GM12878 (cell line): ENCODE measurements around the gene ETV4. TPM values are rescaled to one million over a fixed set of nuclear protein-coding genes. Genes with fewer than 3 reads are reported as not detected.

Experiments used
- ATAC-seq: fragments of 200-7000 bp; cut with Tn5 transposase; 3 replicates; pipeline ENCODE4 v1.9.1; 2020; ENCODE audit warnings: mild to moderate bottlenecking, moderate library complexity
- BruUV-seq: library from RNA; stranded (reverse); fragments of 400-500 nt; replicated peaks from 2 replicates; lab custom pipeline; 2021; lab: Mats Ljungman, UMichigan
- CTCF ChIA-PET: fragments of 300-600 bp; sonication (Branson Sonifier 250); formaldehyde crosslinking; extraction: SDS; loops from one replicate; lab custom pipeline; 2021; ENCODE audit warnings: inconsistent platforms; lab: Yijun Ruan, JAX
- POLR2A ChIA-PET: fragments of 350-600 bp; formaldehyde crosslinking; extraction: SDS; loops from one replicate; lab custom pipeline; 2021; ENCODE audit warnings: inconsistent platforms; lab: Charles Lee
- RAD21 ChIA-PET: fragments of 300-600 bp; sonication (Branson Sonifier 250); formaldehyde crosslinking; loops from one replicate; lab custom pipeline; 2023; ENCODE audit warnings: antibody characterized with exemption; ENCODE audit not compliant: unreplicated experiment; lab: Charles Lee
- SMC1A ChIA-PET: fragments of 300-600 bp; sonication (Branson Sonifier 250); formaldehyde crosslinking; loops from one replicate; lab custom pipeline; 2023; ENCODE audit not compliant: unreplicated experiment, uncharacterized antibody; lab: Charles Lee
- DNase-seq: peaks from one replicate; pipeline ENCODE4 v3.0.0-alpha.2; 2011; ENCODE audit warnings: low read depth, low spot score
- FAIRE-seq: peaks from 3 replicates; lab custom pipeline; 2011; peaks lifted over from hg19 to GRCh38; lab: Jason Lieb, UNC
- H2AFZ ChIP-seq: 2 replicates; pipeline ENCODE4 v1.6.0; 2011; ENCODE audit warnings: low read depth, low read length, control low read depth; ENCODE audit not compliant: control insufficient read depth
- H3K27ac ChIP-seq: 2 replicates; pipeline ENCODE4 v1.5.1; 2011; ENCODE audit warnings: control low read depth; ENCODE audit not compliant: control insufficient read depth, insufficient read depth
- H3K27me3 ChIP-seq, 2 experiments: replicated peaks in 1 of 2; 2 replicates each; pipeline versions ENCODE4 v1.6.0 to v1.6.1; 2011; ENCODE audit warnings: low read length in 1 of 2; ENCODE audit not compliant: control insufficient read depth in 2 of 2, insufficient read depth in 2 of 2
- H3K36me3 ChIP-seq, 2 experiments: 2 replicates each; pipeline ENCODE4 v1.5.1; 2011; ENCODE audit warnings: low read length in 1 of 2; ENCODE audit not compliant: control insufficient read depth in 2 of 2, insufficient read depth in 2 of 2
- H3K4me1 ChIP-seq: 2 replicates; pipeline ENCODE4 v1.6.1; 2011; ENCODE audit warnings: mild to moderate bottlenecking, low read length, moderate library complexity, mixed read lengths; ENCODE audit not compliant: control insufficient read depth, insufficient read depth
- H3K4me2 ChIP-seq: 2 replicates; pipeline ENCODE4 v1.6.0; 2011; ENCODE audit warnings: control low read depth; ENCODE audit not compliant: control insufficient read depth, insufficient read depth
- H3K4me3 ChIP-seq: fragments of 200-600 bp; sonication (generic); 2 replicates; pipeline ENCODE4 v1.5.1; 2016
- H3K79me2 ChIP-seq: 2 replicates; pipeline ENCODE4 v1.6.0; 2011; ENCODE audit warnings: low read length; ENCODE audit not compliant: control insufficient read depth, insufficient read depth
- H3K9ac ChIP-seq: 2 replicates; pipeline ENCODE4 v1.8.0; 2011; ENCODE audit warnings: low read length, control low read depth, mixed read lengths; ENCODE audit not compliant: control insufficient read depth, insufficient read depth
- H3K9me3 ChIP-seq: replicated peaks from 3 replicates; pipeline ENCODE4 v1.5.1; 2011; ENCODE audit warnings: mild to moderate bottlenecking, low read length; ENCODE audit not compliant: control insufficient read depth, insufficient read depth
- H4K20me1 ChIP-seq: 2 replicates; pipeline ENCODE4 v1.6.0; 2011; ENCODE audit not compliant: control insufficient read depth, insufficient read depth
- POLR2AphosphoS2 ChIP-seq: IDR thresholded peaks from 2 replicates; pipeline ENCODE4 v1.6.1; 2011; ENCODE audit warnings: low read depth, mild to moderate bottlenecking, low read length, improper control_type of control experiment, moderate library complexity
- SMARCA5 ChIP-seq: fragments of 450-650 bp; IDR thresholded peaks from 2 replicates; pipeline ENCODE4 v1.6.1; 2017; ENCODE audit warnings: mild to moderate bottlenecking
- TCF7 ChIP-seq: IDR thresholded peaks from 2 replicates; pipeline ENCODE4 v1.6.1; 2014; ENCODE audit warnings: antibody characterized with exemption, borderline replicate concordance
- WGBS: methylation state at CpG from one replicate; pipeline ENCODE4 v1.1.6; 2016; ENCODE audit warnings: low lambda C conversion rate; ENCODE audit not compliant: insufficient replicate concordance, insufficient coverage; ENCODE audit errors: missing lambda C conversion rate; 5-methylcytosine and 5-hydroxymethylcytosine counted together
- in situ Hi-C: fragments of 300-500 bp; cut with MboI; formaldehyde crosslinking; loops from 9 replicates; pipeline ENCODE4 v1.14.3; 2018; ENCODE audit warnings: mixed read lengths
- intact Hi-C: fragments of 100-400 bp; cut with micrococcal nuclease; formaldehyde crosslinking; loops from one replicate; pipeline ENCODE4 v1.14.2; 2022; ENCODE audit not compliant: unreplicated experiment
- polyA plus RNA-seq, 11 experiments: library from polyadenylated mRNA; depleted of rRNA in 4 of 11; unstranded in 6 of 11; stranded (reverse) in 5 of 11; fragments of >200 nt; fragmentation: Nextera tagmentation in 4 of 11; fragmentation: Illumina TruSeq in 1 of 11; extraction: Ambion mirVana in 4 of 11; extraction: Trizol in 1 of 11; gene quantifications; 1 replicate in 1 of 11; 2 replicates in 10 of 11; pipeline versions ENCODE4 v1.2.1 to v1.2.3, GENCODE V29; 2011 to 2016; ENCODE audit warnings: inconsistent platforms in 2 of 11, missing spikeins in 2 of 11, low read depth in 1 of 11
- total RNA-seq, 4 experiments: library from RNA; depleted of rRNA in 3 of 4; stranded (reverse); fragments of >200 nt in 3 of 4; fragmentation: Illumina TruSeq in 1 of 4; extraction: Trizol in 1 of 4; gene quantifications; 2 replicates each; pipeline versions ENCODE4 v1.2.1 to v1.2.3, GENCODE V29; 2013 to 2021
- TF ChIP-seq, protein P1 (sequence below): fragments of 150-350 bp; IDR thresholded peaks from 2 replicates; pipeline ENCODE4 v1.6.1; 2016; ENCODE audit warnings: low read depth, low read length
- TF ChIP-seq, protein P2 (sequence below): fragments of 450-650 bp; IDR thresholded peaks from 2 replicates; pipeline ENCODE4 v1.6.1; 2014; ENCODE audit warnings: mild to moderate bottlenecking

Gene ETV4
- total and polyA plus RNA-seq, 10 of the 15 experiments (the other 5 are each of a cell fraction or from before 2014, with no cell fraction given): 0.19 to 14.5 (median 1.8) TPM

DNA sequence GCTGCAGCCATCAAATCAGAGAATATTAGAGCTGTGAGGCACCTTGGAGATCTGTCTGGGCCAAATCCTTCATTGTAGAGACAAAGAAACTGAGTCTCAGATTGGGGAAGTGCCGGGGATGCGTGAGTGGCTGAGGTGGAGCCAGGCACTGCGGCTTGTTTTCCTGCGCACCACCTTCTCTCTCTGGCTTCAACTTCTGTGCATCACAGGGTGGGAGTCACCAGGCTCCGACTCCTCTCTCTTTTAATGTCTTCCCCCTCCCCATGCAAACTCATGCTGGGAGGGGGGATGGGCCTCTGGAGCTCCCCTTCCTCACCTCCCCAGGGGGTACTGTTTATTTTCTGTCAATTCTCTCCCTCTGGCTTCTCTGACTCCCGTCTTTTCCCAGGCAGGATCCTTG, 8.7 kb upstream of the ETV4 start:
- WGBS: 44% methylated on average over 6 of the region's 6 CpGs
- DNase-seq (no peak), FAIRE-seq (no peak), ATAC-seq (no peak)
- ChIA-PET RAD21 (interaction anchor here (1.3 kb wide), 1 partner anchor 21 kb away, joined by 3 read pairs; no protein-coding TSS in a partner anchor), POLR2A (interaction anchor here (0.6 kb wide), 1 partner anchor 694 kb away, joined by 4 read pairs; no protein-coding TSS in a partner anchor), CTCF (interaction anchor here (1.5 kb wide), 1 partner anchor 35 kb away, joined by 3 read pairs; no protein-coding TSS in a partner anchor), SMC1A (interaction anchor here (1.2 kb wide), 1 partner anchor 8 kb away, joined by 4 read pairs; no protein-coding TSS in a partner anchor)
- no peak overlapping the region for H3K4me3 ChIP-seq
- no TSS peak for BruUV-seq
- TF ChIP-seq POLR2AphosphoS2 (no peak), TCF7 (no peak), SMARCA5 (no peak)
- TF ChIP-seq, protein P1, sequence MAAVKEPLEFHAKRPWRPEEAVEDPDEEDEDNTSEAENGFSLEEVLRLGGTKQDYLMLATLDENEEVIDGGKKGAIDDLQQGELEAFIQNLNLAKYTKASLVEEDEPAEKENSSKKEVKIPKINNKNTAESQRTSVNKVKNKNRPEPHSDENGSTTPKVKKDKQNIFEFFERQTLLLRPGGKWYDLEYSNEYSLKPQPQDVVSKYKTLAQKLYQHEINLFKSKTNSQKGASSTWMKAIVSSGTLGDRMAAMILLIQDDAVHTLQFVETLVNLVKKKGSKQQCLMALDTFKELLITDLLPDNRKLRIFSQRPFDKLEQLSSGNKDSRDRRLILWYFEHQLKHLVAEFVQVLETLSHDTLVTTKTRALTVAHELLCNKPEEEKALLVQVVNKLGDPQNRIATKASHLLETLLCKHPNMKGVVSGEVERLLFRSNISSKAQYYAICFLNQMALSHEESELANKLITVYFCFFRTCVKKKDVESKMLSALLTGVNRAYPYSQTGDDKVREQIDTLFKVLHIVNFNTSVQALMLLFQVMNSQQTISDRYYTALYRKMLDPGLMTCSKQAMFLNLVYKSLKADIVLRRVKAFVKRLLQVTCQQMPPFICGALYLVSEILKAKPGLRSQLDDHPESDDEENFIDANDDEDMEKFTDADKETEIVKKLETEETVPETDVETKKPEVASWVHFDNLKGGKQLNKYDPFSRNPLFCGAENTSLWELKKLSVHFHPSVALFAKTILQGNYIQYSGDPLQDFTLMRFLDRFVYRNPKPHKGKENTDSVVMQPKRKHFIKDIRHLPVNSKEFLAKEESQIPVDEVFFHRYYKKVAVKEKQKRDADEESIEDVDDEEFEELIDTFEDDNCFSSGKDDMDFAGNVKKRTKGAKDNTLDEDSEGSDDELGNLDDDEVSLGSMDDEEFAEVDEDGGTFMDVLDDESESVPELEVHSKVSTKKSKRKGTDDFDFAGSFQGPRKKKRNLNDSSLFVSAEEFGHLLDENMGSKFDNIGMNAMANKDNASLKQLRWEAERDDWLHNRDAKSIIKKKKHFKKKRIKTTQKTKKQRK: no peak
- TF ChIP-seq, protein P2, sequence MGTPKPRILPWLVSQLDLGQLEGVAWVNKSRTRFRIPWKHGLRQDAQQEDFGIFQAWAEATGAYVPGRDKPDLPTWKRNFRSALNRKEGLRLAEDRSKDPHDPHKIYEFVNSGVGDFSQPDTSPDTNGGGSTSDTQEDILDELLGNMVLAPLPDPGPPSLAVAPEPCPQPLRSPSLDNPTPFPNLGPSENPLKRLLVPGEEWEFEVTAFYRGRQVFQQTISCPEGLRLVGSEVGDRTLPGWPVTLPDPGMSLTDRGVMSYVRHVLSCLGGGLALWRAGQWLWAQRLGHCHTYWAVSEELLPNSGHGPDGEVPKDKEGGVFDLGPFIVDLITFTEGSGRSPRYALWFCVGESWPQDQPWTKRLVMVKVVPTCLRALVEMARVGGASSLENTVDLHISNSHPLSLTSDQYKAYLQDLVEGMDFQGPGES: no peak
- no peak overlapping the region for H3K9ac ChIP-seq
- no peaks in the 10 kb centered on the region for H4K20me1 ChIP-seq
- H3K4me1 ChIP-seq: no peaks in the 10 kb centered on the region; the same call in 1 of the 2 replicates
- no peaks in the 10 kb centered on the region for H3K9me3 ChIP-seq
- H3K36me3 ChIP-seq: no peaks in the 10 kb centered on the region
- no peak overlapping the region for H2AFZ ChIP-seq
- no peak overlapping the region for H3K4me2 ChIP-seq
- no peaks in the 10 kb centered on the region for H3K79me2 ChIP-seq
- intact Hi-C loops: no loop called here
- in situ Hi-C loops: no loop called here
- no peaks in the 10 kb centered on the region for H3K27me3 ChIP-seq
- H3K27ac ChIP-seq: no peak overlapping the region
